ENCODE measurements around the gene RALGDS.

The RALGDS gene

GRCh38 chr9:133117271-133118178, 3.5 kb downstream of the RALGDS start:
- DNase-seq = no peak

GRCh38 chr9:133116346-133117231, 4.5 kb downstream of the RALGDS start:
- no peak for DNase-seq

GRCh38 chr9:133115604-133116345, 5.3 kb downstream of the RALGDS start:
- DNase-seq = no peak

GRCh38 chr9:133114886-133115603, 6.0 kb downstream of the RALGDS start:
- DNase-seq = no peak

GRCh38 chr9:133113949-133114885, 6.8 kb downstream of the RALGDS start:
- DNase-seq = no peak

GRCh38 chr9:133113163-133113948, 7.7 kb downstream of the RALGDS start:
- DNase-seq = peak; percentile 41

GRCh38 chr9:133112663-133113026, 8.4 kb downstream of the RALGDS start:
- no peak for DNase-seq

- DNase-seq = no peak
Observed at GRCh38 chr9:133111808-133112662, 9.0 kb downstream of the RALGDS start.

- DNase-seq = no peak
Observed at GRCh38 chr9:133109931-133110650, 10.9 kb downstream of the RALGDS start.

GRCh38 chr9:133108794-133109641, 12.0 kb downstream of the RALGDS start:
- no peak for DNase-seq

GRCh38 chr9:133107961-133108793, 12.9 kb downstream of the RALGDS start:
- no peak for DNase-seq

GRCh38 chr9:133107245-133107722, 13.8 kb downstream of the RALGDS start:
- DNase-seq = no peak

- no peak for DNase-seq
Observed at GRCh38 chr9:133106511-133107244, 14.4 kb downstream of the RALGDS start.

GRCh38 chr9:133105461-133105770, 15.6 kb downstream of the RALGDS start:
- DNase-seq = no peak

- no peak for DNase-seq
Observed at GRCh38 chr9:133104718-133105460, 16.2 kb downstream of the RALGDS start.
